ENCODE data around the gene PMS2.
"Not testable (repeated sequence)": the region's sequence is repeated elsewhere in the genome, so short reads cannot be mapped to it uniquely, and the experiment has no call there.

GRCh38 chr7:5979680-5980314 lies 29.1 kb downstream of the PMS2 start:
- TF ChIP-seq CTCF (conservative IDR thresholded peaks at IDR 0.05 in 1 of 2, IDR thresholded peaks at IDR 0.05 in 1 of 2; ENCODE audit: extremely low read depth in 1 of 2, insufficient read depth in 1 of 2, low read depth in 1 of 2, low read length in 2 of 2); EZH2 (IDR thresholded peaks at IDR 0.05; ENCODE audit: borderline replicate concordance, low read length): not testable (repeated sequence)
